ENCODE data around the gene EIF1.
"Not testable (repeated sequence)": the region's sequence is repeated elsewhere in the genome, so short reads cannot be mapped to it uniquely, and the experiment has no call there.

The EIF1 gene

DNA sequence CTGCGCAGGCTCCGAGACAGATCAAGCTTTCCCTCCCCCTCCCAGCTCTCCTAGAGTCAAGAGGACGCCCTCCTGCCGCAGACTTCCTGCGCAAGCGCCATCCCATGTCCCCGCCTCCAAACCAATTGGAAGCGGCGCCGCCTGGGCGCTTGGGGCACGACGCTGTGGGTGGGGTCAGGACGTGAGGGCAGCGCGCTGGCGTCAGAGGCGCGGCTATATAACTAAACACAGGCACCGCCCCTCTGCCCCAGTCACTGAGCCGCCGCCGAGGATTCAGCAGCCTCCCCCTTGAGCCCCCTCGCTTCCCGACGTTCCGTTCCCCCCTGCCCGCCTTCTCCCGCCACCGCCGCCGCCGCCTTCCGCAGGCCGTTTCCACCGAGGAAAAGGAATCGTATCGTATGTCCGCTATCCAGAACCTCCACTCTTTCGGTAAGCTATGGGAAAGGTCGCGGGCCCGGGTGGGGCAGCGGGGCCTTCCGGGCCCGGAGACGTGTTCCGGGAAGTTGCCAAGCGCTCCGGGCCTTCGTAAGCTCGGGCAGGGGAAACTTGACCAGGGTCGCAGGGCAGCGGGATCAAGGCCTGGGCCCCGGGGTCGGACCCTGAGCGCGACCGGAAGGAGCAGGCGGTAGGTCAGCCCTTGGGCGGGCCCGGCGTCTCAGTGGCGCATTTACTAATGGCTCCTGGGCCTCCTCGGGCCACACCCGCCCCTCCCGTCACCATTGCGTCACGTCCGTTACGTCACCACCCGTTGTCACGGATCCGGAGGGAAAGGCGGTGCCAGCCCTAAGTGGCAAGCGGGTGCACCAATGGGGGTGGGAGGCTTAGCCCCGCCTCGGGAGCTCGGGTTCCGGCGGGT lies at the start of gene EIF1:
Gene EIF1, plus strand, starts transcription at position 245 of the 856 bp plus-strand sequence. Its CDS starts 154 bp downstream, at position 399.
- DNase-seq (ENCODE audit: low read depth), result peak; percentile 98
- peak within 1 kb of the TSS; percentile 85 for H3K4me3 ChIP-seq (ENCODE audit: low read depth, low read length)

DNA sequence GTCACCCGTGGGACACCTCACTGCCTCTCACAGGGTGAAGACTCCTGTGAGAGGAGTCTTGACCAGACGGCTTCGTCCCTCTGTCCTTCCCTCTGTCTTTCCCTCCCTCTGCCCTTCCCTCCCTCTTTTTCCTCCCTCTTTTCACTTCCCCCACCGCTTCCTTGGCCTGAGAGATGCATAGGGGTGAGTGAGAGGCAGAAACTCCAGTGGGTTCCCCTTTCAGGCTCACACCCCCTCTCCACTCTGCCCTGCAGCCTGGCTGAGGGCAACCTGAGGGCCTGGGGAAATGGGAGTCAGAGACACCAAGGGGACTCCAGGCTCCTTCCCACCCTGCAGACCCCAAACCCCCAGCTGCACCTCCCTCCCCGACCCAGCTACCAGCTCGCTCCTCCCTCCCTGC lies 49.7 kb upstream of the EIF1 start:
- H3K4me3 ChIP-seq (ENCODE audit: low read depth, low read length), result no peak overlapping the region
- DNase-seq (ENCODE audit: low read depth), result no peak

DNA sequence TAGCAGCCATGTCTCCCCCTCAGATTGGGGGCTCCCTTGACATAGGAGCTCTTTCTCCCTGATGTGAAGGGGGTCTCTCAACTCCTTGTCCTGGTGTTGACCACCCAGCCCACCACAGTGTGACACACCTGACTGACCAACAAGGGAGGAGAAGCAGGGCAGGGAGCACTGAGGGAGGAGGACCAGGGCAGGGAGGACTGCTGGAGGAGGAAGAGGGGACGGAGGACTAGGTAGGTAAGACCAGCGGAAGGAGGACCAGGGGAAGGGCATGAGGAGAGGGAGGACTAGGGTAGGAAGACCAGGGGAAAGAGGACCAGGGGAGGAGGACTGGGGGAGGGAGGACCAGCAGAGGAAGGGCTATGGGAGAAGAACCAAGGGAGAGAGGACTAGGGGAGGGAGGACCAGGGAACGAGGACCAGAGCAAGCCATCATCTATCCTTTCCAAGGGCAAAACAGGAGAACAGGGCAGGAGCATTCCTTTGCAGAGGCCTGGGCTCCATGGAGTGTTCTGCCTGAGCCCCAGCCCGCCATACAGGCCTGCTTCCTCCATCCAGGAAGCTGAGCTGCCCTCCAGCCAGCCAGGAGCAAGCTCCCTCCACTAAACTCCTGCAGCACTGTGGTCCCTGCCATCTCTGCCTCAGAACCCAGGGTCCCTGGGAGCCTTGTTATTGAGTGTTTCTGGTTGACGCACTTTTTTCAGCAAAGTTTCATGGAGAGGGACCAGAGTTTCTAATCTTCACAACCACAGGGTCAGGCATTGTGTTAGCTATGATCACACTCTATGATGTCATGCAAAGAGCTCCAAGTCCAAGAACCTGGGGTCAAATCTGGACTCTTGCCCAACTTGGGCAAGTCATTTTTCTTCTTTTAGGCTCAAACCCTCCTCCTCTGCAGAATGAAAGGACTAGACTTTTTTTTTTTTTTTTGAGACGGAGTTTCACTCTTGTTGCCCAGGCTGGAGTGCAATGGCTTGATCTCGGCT lies 48.9 kb upstream of the EIF1 start:
- no peak for DNase-seq (ENCODE audit: low read depth)
- no peak overlapping the region for H3K4me3 ChIP-seq (ENCODE audit: low read depth, low read length)

DNA sequence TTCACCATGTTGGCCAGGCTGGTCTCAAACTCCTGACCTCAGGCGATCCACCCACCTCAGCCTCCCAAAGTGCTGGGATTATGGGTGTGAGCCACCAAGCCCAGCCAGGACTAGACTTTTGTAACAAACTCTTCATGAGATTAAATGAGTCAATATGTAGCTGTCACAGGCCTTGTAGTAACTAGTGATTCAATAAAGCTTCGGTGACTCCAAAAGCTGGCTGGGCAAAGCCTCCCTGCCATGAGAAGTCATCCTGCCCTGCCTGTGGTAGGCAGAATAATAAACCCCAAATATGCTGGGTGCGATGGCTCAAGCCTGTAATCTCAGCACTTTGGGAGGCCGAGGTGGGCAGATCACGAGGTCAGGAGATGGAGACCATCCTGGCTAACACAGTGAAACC lies 48.1 kb upstream of the EIF1 start:
- not testable (repeated sequence) for DNase-seq (ENCODE audit: low read depth); H3K4me3 ChIP-seq (ENCODE audit: low read depth, low read length)

DNA sequence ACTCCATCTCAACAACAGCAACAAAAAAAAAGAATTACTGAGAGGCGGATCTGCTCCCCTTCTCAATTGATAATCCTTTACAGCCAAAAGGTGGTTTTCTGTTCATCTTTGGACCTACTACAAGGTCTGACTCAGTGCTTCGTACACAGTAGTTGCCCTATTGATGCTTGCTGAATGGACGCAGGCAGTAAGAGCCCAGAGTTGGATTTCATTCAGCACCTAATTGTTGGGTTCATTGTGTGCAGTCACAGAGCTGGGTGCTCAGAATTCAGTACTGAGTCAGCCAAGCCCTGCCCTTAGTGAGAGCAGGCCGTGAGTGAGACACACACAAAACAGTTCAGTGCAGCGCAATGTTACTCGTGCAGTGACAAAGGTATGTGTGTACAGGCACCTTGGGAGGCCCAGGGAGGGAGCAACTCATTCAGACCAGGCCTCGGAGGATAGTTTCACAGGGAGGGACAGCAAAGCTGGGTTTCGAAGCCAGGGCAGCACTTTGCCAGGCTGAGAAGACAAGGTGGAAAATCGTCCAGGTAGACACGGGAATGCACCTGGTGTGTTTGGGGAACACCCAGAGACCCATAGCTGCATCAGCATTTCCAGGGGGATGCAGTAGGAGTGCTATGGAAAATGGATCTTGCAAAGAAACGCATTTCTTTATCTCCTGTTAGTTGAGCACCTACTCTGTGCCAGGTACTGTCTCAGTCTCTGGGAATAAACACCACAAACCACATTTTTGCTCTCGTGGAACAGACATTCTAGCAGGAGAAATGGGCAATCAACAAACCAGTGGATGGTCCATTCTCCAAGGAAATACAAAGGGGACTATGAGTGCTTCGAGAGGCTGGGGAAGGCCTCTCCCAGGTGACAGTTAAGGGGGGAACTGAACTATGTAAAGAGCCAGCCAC lies 46.2 kb upstream of the EIF1 start:
- no peak for DNase-seq (ENCODE audit: low read depth)
- H3K4me3 ChIP-seq (ENCODE audit: low read depth, low read length), result no peak overlapping the region

DNA sequence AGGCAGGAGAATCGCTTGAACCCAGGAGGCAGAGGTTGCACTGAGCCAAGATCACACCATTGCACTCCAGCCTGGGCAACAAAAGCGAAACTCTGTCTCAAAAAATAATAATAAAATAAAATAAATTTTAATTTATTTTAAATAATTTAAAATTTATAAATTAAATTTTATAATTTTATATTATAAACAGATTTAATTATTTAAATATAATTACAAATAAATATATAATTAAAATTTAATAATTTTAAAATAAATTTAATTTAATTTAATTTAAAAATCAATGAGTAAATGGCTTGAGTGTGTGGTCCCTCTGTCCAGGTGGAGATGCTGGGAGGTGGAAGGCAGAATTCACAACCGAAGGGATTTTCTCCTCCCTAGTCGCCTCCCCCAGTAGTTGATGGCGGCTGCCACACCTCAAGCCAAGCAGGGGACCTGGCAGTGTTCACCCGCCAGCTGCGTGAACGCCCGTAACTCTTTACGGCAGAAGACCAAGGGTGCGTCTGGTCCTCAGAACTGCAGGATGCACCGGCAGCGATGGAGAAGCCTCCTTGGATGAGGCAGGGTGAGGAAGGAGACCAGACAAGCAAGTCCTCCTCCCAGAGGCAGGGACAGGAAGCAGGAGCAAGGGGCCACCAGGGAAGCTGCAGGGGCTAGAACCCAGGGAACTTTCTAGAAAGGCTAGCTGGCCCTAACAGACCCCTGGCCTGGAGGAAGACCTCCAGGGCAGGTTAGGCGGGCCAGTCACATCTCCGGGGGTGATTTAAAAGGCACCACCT lies 41.5 kb upstream of the EIF1 start:
- DNase-seq (ENCODE audit: low read depth), result no peak
- H3K4me3 ChIP-seq (ENCODE audit: low read depth, low read length), result no peak overlapping the region

DNA sequence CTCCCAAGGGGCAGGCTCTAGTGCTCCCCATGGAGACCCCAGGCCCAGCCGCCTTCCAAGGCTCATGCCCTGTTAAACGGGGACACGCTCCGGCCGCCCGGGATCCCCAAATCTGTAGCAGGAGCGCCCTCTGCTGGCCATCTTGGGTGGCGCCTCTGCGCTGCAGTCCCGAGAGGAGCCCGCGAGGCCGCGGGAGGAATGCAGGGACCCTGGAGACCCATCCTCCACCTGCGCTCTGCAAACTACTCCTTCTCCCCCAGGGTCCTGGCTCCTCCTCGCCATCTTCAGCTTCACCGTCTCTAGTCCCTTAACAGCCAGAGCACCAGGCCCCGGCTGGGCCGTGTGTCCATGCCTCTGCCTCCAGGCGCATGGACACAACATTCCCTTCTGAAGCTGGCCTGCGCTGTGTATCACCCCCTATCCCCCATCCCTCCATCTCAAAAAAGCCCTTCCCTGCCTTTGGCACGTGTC lies 40.7 kb upstream of the EIF1 start:
- DNase-seq (ENCODE audit: low read depth), result no peak
- peak overlapping the region; percentile 21 for H3K4me3 ChIP-seq (ENCODE audit: low read depth, low read length)

DNA sequence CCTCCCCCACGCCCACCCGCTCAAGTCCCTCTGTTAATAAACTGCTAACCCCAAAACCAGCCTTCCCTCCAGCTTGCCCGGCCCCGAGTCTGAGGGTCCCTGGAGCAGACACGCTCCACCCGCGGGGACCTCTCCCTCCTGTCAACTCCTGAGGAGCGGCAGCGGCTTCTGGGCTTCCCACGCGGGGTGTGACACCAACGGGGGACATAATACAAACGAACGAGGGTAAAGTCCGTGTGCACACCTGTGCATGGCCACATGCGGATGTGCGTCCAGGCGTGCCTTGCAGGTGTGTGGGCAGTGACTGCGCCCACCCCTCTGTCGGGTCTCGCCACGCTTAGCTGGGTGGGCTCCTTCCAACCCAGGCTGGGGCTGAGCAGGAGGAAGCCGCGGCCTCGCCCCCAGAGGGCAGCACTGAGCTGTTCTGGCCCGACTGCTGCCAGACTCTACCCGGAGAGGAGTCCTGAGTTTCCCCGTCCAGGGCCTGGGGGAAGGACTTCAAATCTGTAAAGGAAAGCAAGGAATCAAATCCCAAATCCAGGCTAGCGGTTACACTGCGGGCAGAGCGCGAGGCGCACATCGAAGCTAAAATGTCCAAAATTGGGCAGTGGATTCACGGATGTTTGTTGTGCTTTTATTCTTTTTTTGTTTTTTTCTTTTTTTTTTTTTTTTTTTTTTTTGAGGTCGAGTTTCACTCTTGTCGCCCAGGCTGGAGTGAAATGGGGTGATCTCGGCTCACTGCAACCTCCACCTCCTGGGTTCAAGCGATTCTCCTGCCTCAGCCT lies 40.1 kb upstream of the EIF1 start:
- H3K4me3 ChIP-seq (ENCODE audit: low read depth, low read length), result peak overlapping the region; percentile 35
- DNase-seq (ENCODE audit: low read depth), result peak; percentile 43

DNA sequence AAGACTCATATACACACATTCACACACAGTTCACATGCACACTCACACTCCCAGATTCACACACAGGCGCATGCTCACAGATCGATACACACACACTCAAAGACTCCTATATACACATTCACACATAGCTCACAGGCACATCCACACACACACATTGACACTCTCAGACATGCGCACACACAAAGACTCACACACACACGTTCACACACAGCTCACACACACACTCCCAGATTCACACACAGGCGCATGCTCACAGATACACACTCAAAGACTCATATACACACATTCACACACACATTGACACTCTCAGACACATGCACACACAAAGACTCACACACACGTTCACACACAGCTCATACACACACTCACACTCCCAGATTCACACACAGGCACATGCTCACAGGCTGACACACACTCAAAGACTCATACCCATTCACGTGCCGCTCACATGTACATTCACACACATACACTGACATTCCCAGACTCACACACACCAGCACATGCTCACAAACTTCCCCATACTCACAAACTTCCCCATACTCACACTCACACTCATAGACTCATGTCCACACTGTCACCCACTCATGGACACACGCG lies 38.7 kb upstream of the EIF1 start:
- H3K4me3 ChIP-seq (ENCODE audit: low read depth, low read length), result no peak overlapping the region
- no peak for DNase-seq (ENCODE audit: low read depth)

DNA sequence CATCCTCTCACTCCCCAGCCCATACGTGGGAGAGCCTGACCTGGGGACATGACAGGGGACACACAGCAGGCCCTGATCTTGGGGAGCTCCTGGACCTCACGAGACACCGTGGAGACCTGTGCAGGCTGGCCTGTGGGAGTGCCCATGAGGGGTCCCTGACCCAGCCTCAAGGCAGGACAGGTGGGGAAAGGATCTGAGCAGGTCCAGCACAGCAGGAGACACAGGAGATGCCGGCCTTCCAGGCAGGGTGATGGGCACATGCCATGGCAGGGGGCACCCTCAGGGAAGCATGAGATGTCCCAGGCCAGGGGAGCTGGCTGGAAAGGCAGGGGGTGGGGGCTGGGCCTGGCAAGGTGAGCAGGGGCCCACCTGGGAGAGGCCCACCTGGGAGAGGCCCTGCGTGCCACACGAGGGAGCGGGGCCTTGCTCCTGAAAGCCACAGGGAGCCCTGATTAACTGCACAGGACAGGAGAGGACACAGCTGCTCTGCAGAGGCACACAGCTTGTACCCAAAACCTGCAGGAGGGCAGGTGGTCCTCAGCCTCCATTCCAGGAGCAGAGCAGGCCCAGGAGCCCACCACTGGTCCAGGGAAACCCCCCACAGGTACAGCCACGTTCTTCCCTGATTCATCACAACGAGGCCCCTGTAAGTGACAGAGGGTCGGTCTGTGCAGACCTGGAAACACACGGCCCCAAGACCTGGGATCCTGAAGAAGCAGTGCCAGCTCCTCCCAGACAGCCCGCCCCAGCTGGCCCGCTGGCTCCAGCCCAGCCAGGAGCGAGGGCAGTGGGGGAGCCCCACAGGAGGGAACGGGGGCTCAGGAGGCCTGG lies 37.7 kb upstream of the EIF1 start:
- H3K4me3 ChIP-seq (ENCODE audit: low read depth, low read length), result no peak overlapping the region
- no peak for DNase-seq (ENCODE audit: low read depth)

DNA sequence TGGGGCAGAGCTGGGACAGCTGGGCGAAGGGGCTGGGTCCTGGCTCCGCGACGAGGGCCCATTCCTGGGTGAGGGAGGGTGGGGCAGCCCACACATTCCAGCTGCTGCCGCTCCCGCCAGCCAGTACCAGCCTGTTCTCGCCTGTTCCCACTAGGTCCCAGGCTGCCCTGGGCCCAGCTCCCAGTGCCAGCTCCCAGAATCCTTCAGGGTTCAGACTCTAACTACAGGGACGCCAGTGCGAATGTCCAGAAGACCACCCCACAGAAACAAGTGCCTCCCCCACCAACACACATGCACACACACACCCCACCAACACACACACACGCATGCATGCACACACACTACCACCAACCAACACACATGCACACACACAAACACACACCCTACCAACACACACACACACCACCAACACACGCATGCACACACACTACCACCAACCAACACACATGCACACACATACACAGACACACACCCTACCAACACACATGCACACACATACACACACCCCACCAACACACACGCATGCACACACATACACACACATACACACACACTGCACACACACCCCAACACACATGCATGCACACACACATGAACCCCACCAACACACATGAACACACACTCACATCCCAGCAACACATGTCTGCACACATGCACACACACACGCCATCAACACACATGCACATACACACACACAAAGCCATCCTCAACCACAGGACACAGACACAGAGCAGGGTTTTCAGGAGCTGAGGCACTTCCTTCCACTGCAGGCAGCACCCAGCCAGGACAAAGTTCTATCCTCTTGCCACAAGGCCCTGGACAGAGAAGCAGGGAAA lies 36.8 kb upstream of the EIF1 start:
- no peak for DNase-seq (ENCODE audit: low read depth)

DNA sequence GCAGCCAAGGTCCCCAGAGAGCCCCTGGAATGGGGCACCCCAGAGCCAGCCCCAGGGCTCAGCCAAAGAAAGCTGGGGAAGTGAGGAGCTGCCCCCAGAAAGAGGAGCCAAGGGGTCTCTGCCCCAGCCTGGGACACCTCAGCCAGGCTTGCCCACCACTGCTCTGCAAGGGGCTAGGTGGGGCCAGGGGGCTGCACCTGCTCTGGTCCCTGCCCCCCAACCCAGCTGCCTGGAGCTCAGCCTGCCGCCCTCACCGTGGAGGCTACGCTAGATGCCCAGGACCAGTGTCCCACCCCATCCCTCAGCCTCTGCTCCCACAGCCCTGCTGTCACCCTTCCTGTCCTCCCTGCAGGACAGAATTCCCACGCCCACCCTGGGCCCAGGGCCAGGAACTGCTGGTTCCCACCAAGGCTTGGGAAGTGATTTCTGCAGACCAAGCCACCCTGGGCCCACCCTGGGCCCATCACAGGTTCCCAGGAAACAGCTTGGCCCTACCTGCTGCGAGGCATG lies 36.2 kb upstream of the EIF1 start:
- no peak overlapping the region for H3K4me3 ChIP-seq (ENCODE audit: low read depth, low read length)
- no peak for DNase-seq (ENCODE audit: low read depth)

More for the DNA sequence above, 36.8 kb upstream of the EIF1 start:
- no peak overlapping the region for H3K4me3 ChIP-seq (ENCODE audit: low read depth, low read length)

DNA sequence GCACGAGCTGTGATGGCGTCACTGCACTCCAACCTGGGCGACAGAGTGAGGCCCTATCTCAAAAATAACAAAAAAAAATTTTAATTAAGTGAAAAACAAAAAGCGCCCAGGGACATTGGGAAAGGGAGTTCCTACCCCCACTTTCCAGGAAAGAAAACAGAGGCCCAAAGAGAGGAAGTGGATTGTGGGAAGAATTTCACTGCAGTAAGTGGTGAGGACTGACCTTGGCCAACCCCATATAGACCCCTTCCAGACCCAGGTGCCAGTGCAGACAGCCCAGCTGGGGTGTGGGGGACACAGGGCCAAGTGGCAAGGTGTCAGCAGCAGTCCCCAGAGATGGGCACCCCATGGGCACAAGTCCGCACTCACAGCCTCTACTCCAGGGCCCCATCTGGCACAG lies 35.3 kb upstream of the EIF1 start:
- H3K4me3 ChIP-seq (ENCODE audit: low read depth, low read length), result no peak overlapping the region
- DNase-seq (ENCODE audit: low read depth), result no peak

DNA sequence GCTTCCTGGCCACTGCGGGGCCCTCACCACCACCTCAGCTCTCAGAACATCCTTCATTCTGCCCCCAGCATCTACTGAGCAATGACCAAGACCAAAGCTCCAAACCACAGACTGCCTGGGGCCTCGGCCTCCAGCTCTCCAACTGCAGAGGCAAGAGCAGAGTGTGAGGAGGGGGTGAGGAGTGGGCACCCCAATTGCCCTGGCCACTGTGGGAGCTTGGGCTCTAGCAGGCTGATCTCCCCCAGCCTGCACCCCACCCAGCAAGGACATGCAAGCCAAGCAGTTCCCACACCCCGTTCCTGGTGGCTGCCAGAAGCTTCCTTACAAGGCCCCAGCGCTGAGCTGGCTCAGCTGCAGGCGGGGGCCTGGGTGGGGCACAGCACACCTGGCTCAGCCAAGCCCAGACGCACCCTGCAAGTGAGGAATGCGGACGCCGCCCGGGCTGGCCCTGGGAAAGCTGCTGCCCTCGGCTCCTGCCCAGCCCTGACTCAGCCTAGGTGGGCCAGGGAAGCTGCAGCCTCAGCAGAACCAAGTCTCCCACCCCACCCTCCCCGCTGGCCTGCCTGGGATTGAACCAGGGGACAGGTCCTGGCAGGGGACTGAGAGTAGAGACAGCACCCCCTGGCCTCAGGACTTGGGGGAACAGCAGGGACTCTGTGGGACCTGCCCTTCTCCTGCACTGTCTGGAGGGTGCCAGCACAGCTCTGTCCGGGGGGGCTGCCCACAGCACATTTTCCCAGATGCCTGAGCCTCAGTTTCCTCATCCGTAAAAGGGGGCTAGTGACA lies 34.6 kb upstream of the EIF1 start:
- DNase-seq (ENCODE audit: low read depth), result no peak

More for the DNA sequence above, 34.6 kb upstream of the EIF1 start:
- H3K4me3 ChIP-seq (ENCODE audit: low read depth, low read length), result no peak overlapping the region

Data from skeletal muscle cell (primary cell).